Cardiac ventricle fibroblast (primary cell): Measurements from ENCODE around the gene HMGN1. TPM values are rescaled to one million over a fixed set of nuclear protein-coding genes. Genes with fewer than 3 reads are reported as not detected.

Source experiments
- total RNA-seq: library from RNA; depleted of rRNA; stranded (reverse); fragments of >200 nt; gene quantifications from 2 replicates; pipeline ENCODE4 v1.2.3, GENCODE V29; 2015

Gene HMGN1, protein sequence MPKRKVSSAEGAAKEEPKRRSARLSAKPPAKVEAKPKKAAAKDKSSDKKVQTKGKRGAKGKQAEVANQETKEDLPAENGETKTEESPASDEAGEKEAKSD
- 116 and 130 TPM in 2 replicates for total RNA-seq

GRCh38 chr21:39348355-39349210, at the start of gene HMGN1:
Gene HMGN1 (minus strand): TSS chr21:39349088. CDS start chr21:39348917, 171 bp downstream.

GRCh38 chr21:39313571-39314142, 35.2 kb downstream of the HMGN1 start, which contains the start of gene BRWD1:
Gene BRWD1 (minus strand): TSS chr21:39313632. CDS start chr21:39313491, 141 bp downstream.

Other genes starting within 250 kb of the HMGN1 start
- 28.5 and 44.6 TPM in 2 replicates for gene PSMG1, start 165.6 kb downstream of the HMGN1 start, total RNA-seq
- 19.2 and 19.7 TPM in 2 replicates for gene BRWD1, start 35.5 kb downstream of the HMGN1 start, total RNA-seq
- 0.37 and 1.4 TPM in 2 replicates for gene LCA5L, start 96.7 kb upstream of the HMGN1 start, total RNA-seq
- 2.7 and 6.1 TPM in 2 replicates for gene SH3BGR, start 102.9 kb upstream of the HMGN1 start, total RNA-seq